HCT116 (cell line): ENCODE data around the gene NMRAL1. TPM values are rescaled to one million over a fixed set of nuclear protein-coding genes. Genes with fewer than 3 reads are reported as not detected.

Source experiments
- ATAC-seq: fragments of 200-7000 bp; cut with Tn5 transposase; 2 replicates; pipeline ENCODE4 v1.9.1; 2020; ENCODE audit warnings: mild to moderate bottlenecking, moderate library complexity
- BruUV-seq: library from RNA; stranded (reverse); fragments of 400-500 nt; replicated peaks from 2 replicates; lab custom pipeline; 2021; lab: Mats Ljungman, UMichigan
- CTCF ChIA-PET: fragments of 300-600 bp; sonication (Branson Sonifier 250); formaldehyde crosslinking; loops from one replicate; lab custom pipeline; 2021; ENCODE audit warnings: antibody characterized with exemption; lab: Charles Lee
- POLR2A ChIA-PET: fragments of 300-600, 350-600 bp; sonication (Branson Sonifier 250); formaldehyde crosslinking; loops from one replicate; lab custom pipeline; 2021; ENCODE audit warnings: antibody characterized with exemption; lab: Charles Lee
- RAD21 ChIA-PET, 2 experiments: fragments of 300-600 bp; sonication (Branson Sonifier 250); formaldehyde crosslinking; loops; one replicate each; lab custom pipeline; 2023; ENCODE audit warnings: low total read pairs in 2 of 2; ENCODE audit not compliant: uncharacterized antibody in 2 of 2, unreplicated experiment in 2 of 2, low non-redundant PET in 1 of 2; lab: Charles Lee
- DNase-seq: peaks from one replicate; pipeline ENCODE4 v3.0.0-alpha.2; 2010; ENCODE audit warnings: low read depth, low spot score
- H2AFZ ChIP-seq: fragments of 200-600 bp; shearing (Covaris generic), sonication (generic); 2 replicates; pipeline ENCODE4 v1.6.1; 2017; ENCODE audit warnings: low read depth, mixed run types, mixed read lengths, antibody characterized with exemption, low read length; ENCODE audit not compliant: poor library complexity, severe bottlenecking
- H3K27ac ChIP-seq: 2 replicates; pipeline ENCODE4 v1.5.1; 2012; ENCODE audit warnings: low read depth, low read length
- H3K27me3 ChIP-seq: fragments of 200-600 bp; sonication (generic); 2 replicates; pipeline ENCODE4 v1.6.1; 2016; ENCODE audit warnings: mixed run types, low read length, mixed read lengths; ENCODE audit not compliant: insufficient read depth
- H3K36me3 ChIP-seq, 2 experiments: fragments of 200-500 bp in 1 of 2; fragments of 200-600 bp in 1 of 2; sonication (Bioruptor generic) in 1 of 2; sonication (generic) in 1 of 2; 2 replicates each; pipeline versions ENCODE4 v1.5.1 to v1.6.1; 2014 to 2016; ENCODE audit warnings: low read length in 2 of 2, inconsistent platforms in 1 of 2, mixed read lengths in 1 of 2, mixed run types in 1 of 2; ENCODE audit not compliant: insufficient read depth in 2 of 2, control insufficient read depth in 1 of 2
- H3K4me1 ChIP-seq, 2 experiments: fragments of 200-600 bp in 1 of 2; sonication (generic) in 1 of 2; 2 replicates each; pipeline versions ENCODE4 v1.5.1 to v1.6.1; 2012 to 2017; ENCODE audit warnings: low read length in 2 of 2, inconsistent platforms in 1 of 2, mild to moderate bottlenecking in 1 of 2, mixed read lengths in 1 of 2, mixed run types in 1 of 2, moderate library complexity in 1 of 2; ENCODE audit not compliant: insufficient read depth in 2 of 2, control insufficient read depth in 1 of 2
- H3K4me2 ChIP-seq: fragments of 200-600 bp; sonication (generic); 2 replicates; pipeline ENCODE4 v1.6.1; 2017; ENCODE audit warnings: mixed run types, low read length, mixed read lengths
- H3K4me3 ChIP-seq, 2 experiments: fragments of 200-600 bp in 1 of 2; sonication (generic) in 1 of 2; replicated peaks in 1 of 2; 2 replicates each; pipeline ENCODE4 v1.5.1; 2011 to 2016; ENCODE audit warnings: low read length in 2 of 2, control low read depth in 1 of 2, low read depth in 1 of 2, mild to moderate bottlenecking in 1 of 2, mixed read lengths in 1 of 2, mixed run types in 1 of 2
- H3K79me2 ChIP-seq: fragments of 200-600 bp; sonication (generic); 2 replicates; pipeline ENCODE4 v1.6.1; 2017; ENCODE audit warnings: mild to moderate bottlenecking, mixed run types, low read length, moderate library complexity, mixed read lengths; ENCODE audit not compliant: insufficient read depth
- H3K9ac ChIP-seq: fragments of 200-600 bp; sonication (generic); 2 replicates; pipeline ENCODE4 v1.6.1; 2016; ENCODE audit warnings: low read length, mixed read lengths
- H3K9me2 ChIP-seq: fragments of 200-600 bp; sonication (generic), shearing (Covaris generic); 2 replicates; pipeline ENCODE4 v1.6.1; 2017; ENCODE audit warnings: mixed run types, mild to moderate bottlenecking, moderate library complexity; ENCODE audit not compliant: insufficient read depth
- H3K9me3 ChIP-seq, 2 experiments: fragments of 200-500 bp in 1 of 2; fragments of 200-600 bp in 1 of 2; sonication (Bioruptor generic) in 1 of 2; sonication (generic) in 1 of 2; 2 replicates each; pipeline ENCODE4 v1.6.1; 2014 to 2017; ENCODE audit warnings: low read length in 2 of 2, mixed read lengths in 2 of 2, inconsistent platforms in 1 of 2, low read depth in 1 of 2, mild to moderate bottlenecking in 1 of 2, mixed run types in 1 of 2, moderate library complexity in 1 of 2; ENCODE audit not compliant: control insufficient read depth in 1 of 2, insufficient read depth in 1 of 2
- H4K20me1 ChIP-seq: fragments of 200-600 bp; sonication (generic), shearing (Covaris generic); 2 replicates; pipeline ENCODE4 v1.6.1; 2017; ENCODE audit warnings: mixed run types, mild to moderate bottlenecking, moderate library complexity; ENCODE audit not compliant: insufficient read depth
- CBX3 ChIP-seq: IDR thresholded peaks from 2 replicates; pipeline ENCODE4 v1.6.1; 2012; ENCODE audit warnings: low read depth
- CTCF ChIP-seq, 3 experiments: fragments of 200-600 bp in 1 of 3; sonication (generic) in 1 of 3; IDR thresholded peaks in 2 of 3; conservative IDR thresholded peaks in 1 of 3; 2 replicates each; pipeline ENCODE4 v1.5.1; 2012 to 2017; ENCODE audit warnings: low read depth in 2 of 3, low read length in 2 of 3, antibody characterized with exemption in 1 of 3, borderline replicate concordance in 1 of 3, control low read depth in 1 of 3, mild to moderate bottlenecking in 1 of 3, mixed read lengths in 1 of 3, mixed run types in 1 of 3, moderate library complexity in 1 of 3; ENCODE audit not compliant: insufficient read depth in 1 of 3
- EZH2 ChIP-seq: fragments of 200-600 bp; sonication (generic); IDR thresholded peaks from 2 replicates; pipeline ENCODE4 v1.6.1; 2017; ENCODE audit warnings: antibody characterized with exemption, mixed run types
- JUND ChIP-seq: IDR thresholded peaks from 2 replicates; pipeline ENCODE4 v1.6.1; 2012
- RAD21 ChIP-seq: IDR thresholded peaks from 2 replicates; pipeline ENCODE4 v1.6.1; 2012; ENCODE audit warnings: low read depth, mild to moderate bottlenecking
- SP1 ChIP-seq: IDR thresholded peaks from 2 replicates; pipeline ENCODE4 v1.6.1; 2012; ENCODE audit warnings: low read depth
- SRF ChIP-seq: IDR thresholded peaks from 2 replicates; pipeline ENCODE4 v1.6.1; 2012; ENCODE audit warnings: low read depth
- TCF7L2 ChIP-seq: IDR thresholded peaks from 2 replicates; pipeline ENCODE4 v1.7.0; 2011; ENCODE audit warnings: borderline replicate concordance, inconsistent platforms; ENCODE audit not compliant: insufficient read depth, insufficient read length; ENCODE audit errors: extremely low read depth
- intact Hi-C: fragments of 100-400 bp; cut with micrococcal nuclease; formaldehyde crosslinking; loops from 2 replicates; pipeline ENCODE4 v1.10.0; 2022
- total RNA-seq: library from RNA; stranded (reverse); gene quantifications from one replicate; pipeline ENCODE4 v1.2.1, GENCODE V29; 2021; ENCODE audit not compliant: unreplicated experiment
- TF ChIP-seq, protein P1 (sequence below): IDR thresholded peaks from 2 replicates; pipeline ENCODE4 v1.6.1; 2011; ENCODE audit warnings: mild to moderate bottlenecking, low read length, moderate library complexity; ENCODE audit not compliant: insufficient replicate concordance; ENCODE audit errors: extremely low read depth
- TF ChIP-seq, protein P2 (sequence below): IDR thresholded peaks from 2 replicates; pipeline ENCODE4 v1.6.1; 2012

The NMRAL1 gene
- total RNA-seq, 1 experiment from 2014 or later = 76.7 TPM

GRCh38 chr16:4520913-4521312, 46.5 kb upstream of the NMRAL1 start:
- no peaks in the 10 kb centered on the region for H4K20me1 ChIP-seq

More at GRCh38 chr16:4520913-4521312, 46.5 kb upstream of the NMRAL1 start:
- Histone ChIP-seq H3K9me2 (no peaks in the 10 kb centered on the region), H3K79me2 (no peaks in the 10 kb centered on the region), H2AFZ (no peak overlapping the region), H3K27me3 (no peaks in the 10 kb centered on the region), H3K4me2 (no peak overlapping the region), H3K9ac (no peak overlapping the region), H3K4me3 (no peak overlapping the region), H3K9me3 (no peaks in the 10 kb centered on the region), H3K4me1 (no peaks in the 10 kb centered on the region), H3K36me3 (no peaks in the 10 kb centered on the region), H3K27ac (no peak overlapping the region)
- DNase-seq (no peak), ATAC-seq (no peak)
- intact Hi-C loops = no loop called here
- RAD21 ChIA-PET = no interaction called here
- CTCF ChIA-PET = no interaction called here
- BruUV-seq = no TSS peak
- no peak for TF ChIP-seq SP1
- no peak for TF ChIP-seq RAD21
- no peak for TF ChIP-seq CTCF (IDR thresholded peaks at IDR 0.05 in 2 of 3, conservative IDR thresholded peaks at IDR 0.05 in 1 of 3; ENCODE audit: borderline replicate concordance in 1 of 3, insufficient read depth in 1 of 3, low read depth in 2 of 3, low read length in 2 of 3)
- no peak for TF ChIP-seq JUND
- no peak for TF ChIP-seq CBX3
- TF ChIP-seq, protein P1, sequence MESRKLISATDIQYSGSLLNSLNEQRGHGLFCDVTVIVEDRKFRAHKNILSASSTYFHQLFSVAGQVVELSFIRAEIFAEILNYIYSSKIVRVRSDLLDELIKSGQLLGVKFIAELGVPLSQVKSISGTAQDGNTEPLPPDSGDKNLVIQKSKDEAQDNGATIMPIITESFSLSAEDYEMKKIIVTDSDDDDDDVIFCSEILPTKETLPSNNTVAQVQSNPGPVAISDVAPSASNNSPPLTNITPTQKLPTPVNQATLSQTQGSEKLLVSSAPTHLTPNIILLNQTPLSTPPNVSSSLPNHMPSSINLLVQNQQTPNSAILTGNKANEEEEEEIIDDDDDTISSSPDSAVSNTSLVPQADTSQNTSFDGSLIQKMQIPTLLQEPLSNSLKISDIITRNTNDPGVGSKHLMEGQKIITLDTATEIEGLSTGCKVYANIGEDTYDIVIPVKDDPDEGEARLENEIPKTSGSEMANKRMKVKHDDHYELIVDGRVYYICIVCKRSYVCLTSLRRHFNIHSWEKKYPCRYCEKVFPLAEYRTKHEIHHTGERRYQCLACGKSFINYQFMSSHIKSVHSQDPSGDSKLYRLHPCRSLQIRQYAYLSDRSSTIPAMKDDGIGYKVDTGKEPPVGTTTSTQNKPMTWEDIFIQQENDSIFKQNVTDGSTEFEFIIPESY = no peak
- no peak for TF ChIP-seq EZH2
- TF ChIP-seq TCF7L2 = no peak
- no peak for TF ChIP-seq SRF
- TF ChIP-seq, protein P2, sequence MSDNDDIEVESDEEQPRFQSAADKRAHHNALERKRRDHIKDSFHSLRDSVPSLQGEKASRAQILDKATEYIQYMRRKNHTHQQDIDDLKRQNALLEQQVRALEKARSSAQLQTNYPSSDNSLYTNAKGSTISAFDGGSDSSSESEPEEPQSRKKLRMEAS = no peak
- POLR2A ChIA-PET = no interaction called here
